Endothelial cell (in vitro differentiated cells): Measurements from ENCODE around the gene GNG12. TPM values are rescaled to one million over a fixed set of nuclear protein-coding genes. Genes with fewer than 3 reads are reported as not detected.

Experiments used
- DNase-seq: peaks from one replicate; pipeline ENCODE4 v3.0.0; 2021; ENCODE audit warnings: low spot score
- H3K27ac Mint-ChIP-seq: one replicate; pipeline ENCODE4 v1.8.0; 2021; ENCODE audit warnings: mixed read lengths, inconsistent platforms; ENCODE audit not compliant: unreplicated experiment
- H3K27me3 Mint-ChIP-seq: one replicate; pipeline ENCODE4 v1.8.0; 2021; ENCODE audit warnings: mild to moderate bottlenecking, moderate library complexity, mixed read lengths, inconsistent platforms; ENCODE audit not compliant: unreplicated experiment
- H3K36me3 Mint-ChIP-seq: one replicate; pipeline ENCODE4 v1.8.0; 2021; ENCODE audit warnings: mild to moderate bottlenecking, low read depth, mixed read lengths, inconsistent platforms; ENCODE audit not compliant: unreplicated experiment
- H3K4me1 Mint-ChIP-seq: one replicate; pipeline ENCODE4 v1.8.0; 2021; ENCODE audit warnings: mild to moderate bottlenecking, mixed read lengths, inconsistent platforms; ENCODE audit not compliant: unreplicated experiment
- H3K4me3 Mint-ChIP-seq: one replicate; pipeline ENCODE4 v1.8.0; 2021; ENCODE audit warnings: mild to moderate bottlenecking, mixed read lengths, inconsistent platforms; ENCODE audit not compliant: unreplicated experiment
- H3K9me3 Mint-ChIP-seq: one replicate; pipeline ENCODE4 v1.8.0; 2021; ENCODE audit warnings: mixed read lengths, inconsistent platforms; ENCODE audit not compliant: unreplicated experiment
- CTCF ChIP-seq: fragments of 200-600 bp; sonication (generic); IDR thresholded peaks from one replicate; pipeline ENCODE4 v1.5.0; 2021; ENCODE audit warnings: antibody characterized with exemption; ENCODE audit not compliant: unreplicated experiment
- total RNA-seq: library from RNA; stranded (reverse); fragmentation: NEBNext Ultra II Directional; extraction: Animal tissue kit (Norgen Biotek cat#: 25700); gene quantifications from one replicate; pipeline ENCODE4 v1.2.1, GENCODE V29; 2021; ENCODE audit not compliant: unreplicated experiment

Gene GNG12
- total RNA-seq, 1 donor from 2014 or later: 26.2 TPM

DNA sequence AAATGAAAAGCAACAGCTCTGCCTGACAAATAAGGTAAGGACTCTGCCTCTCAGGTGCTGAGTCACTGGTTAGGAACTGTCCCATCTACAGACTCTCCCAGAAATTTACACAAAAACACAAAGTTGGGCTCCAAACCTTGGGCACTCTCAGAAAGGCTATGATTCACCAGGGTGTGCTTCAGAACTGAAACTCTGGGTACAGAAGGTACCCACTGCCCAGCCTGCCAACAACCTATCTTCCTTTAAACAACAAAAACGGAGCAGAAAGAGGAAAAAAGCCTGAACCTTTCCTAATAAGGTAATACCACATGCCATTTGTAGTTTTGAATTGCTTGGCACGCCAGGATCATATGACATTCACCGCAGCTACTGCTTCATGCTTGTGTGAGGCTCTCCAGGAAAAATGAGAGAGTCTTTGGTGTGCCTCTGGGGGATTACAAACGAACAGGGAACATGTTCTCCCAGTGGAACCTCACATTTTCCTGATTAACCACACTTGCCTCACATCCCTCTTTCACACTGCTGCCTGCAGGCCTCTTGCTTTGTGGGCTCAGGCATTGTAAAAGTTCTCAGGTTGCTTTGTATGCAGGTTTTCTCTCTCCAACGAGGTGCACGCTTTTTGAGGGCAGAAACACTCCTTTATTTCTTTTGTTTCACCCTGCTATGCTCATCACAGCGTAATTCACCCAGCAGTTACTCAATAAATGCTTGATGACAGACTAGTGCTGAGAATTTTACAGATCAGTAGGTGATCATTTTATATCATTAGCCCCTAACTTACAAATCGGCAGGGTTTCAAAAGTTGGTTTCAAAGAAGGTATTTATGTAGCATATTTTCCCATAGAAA lies 83.2 kb downstream of the GNG12 start:
- DNase-seq: no peak
- H3K27me3 Mint-ChIP-seq: peaks cover 7% of the 10 kb centered on the region
- H3K4me1 Mint-ChIP-seq: peaks cover 37% of the 10 kb centered on the region
- no peaks in the 10 kb centered on the region for H3K36me3 Mint-ChIP-seq
- H3K27ac Mint-ChIP-seq: no peak overlapping the region
- no peak overlapping the region for H3K4me3 Mint-ChIP-seq
- H3K9me3 Mint-ChIP-seq: no peaks in the 10 kb centered on the region
- TF ChIP-seq CTCF: no peak

DNA sequence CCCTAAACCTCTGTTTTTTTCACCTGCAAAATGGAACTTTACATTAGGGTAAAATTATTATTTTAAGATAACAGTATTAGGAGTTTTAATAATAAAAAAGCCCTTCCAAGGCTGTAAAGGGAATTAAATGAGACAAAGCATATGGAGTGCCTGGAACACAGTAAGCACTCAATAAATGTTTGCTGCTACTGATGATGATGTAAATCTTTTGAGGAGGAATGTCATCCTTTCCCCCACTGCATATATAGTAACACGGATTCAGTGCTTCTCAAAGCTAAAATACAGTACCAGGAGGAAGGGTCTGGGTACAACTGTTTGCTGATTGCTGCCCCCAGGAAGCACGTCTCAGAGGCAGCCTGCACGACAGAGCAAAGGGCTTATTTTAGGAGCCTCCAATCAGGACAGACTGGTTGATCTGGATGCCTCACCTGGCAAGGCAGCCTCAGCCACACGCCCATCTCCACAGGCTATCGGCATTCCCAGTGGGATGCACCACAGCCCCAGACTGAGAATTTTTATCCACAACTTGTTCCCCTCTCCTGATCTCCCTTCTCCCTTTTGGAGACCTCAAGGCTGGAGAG lies 83.9 kb downstream of the GNG12 start:
- Mint-ChIP-seq H3K9me3 (no peaks in the 10 kb centered on the region), H3K27me3 (peaks cover 5% of the 10 kb centered on the region), H3K4me1 (peaks cover 30% of the 10 kb centered on the region), H3K4me3 (no peak overlapping the region), H3K36me3 (no peaks in the 10 kb centered on the region), H3K27ac (no peak overlapping the region)
- no peak for DNase-seq
- no peak for TF ChIP-seq CTCF

GRCh38 chr1:67748630-67749029 lies 84.6 kb downstream of the GNG12 start:
- H3K4me3 Mint-ChIP-seq: no peak overlapping the region
- no peaks in the 10 kb centered on the region for H3K9me3 Mint-ChIP-seq
- H3K4me1 Mint-ChIP-seq: peaks cover 26% of the 10 kb centered on the region
- H3K36me3 Mint-ChIP-seq: no peaks in the 10 kb centered on the region
- TF ChIP-seq CTCF: no peak
- H3K27ac Mint-ChIP-seq: no peak overlapping the region
- DNase-seq: no peak
- H3K27me3 Mint-ChIP-seq: no peaks in the 10 kb centered on the region

GRCh38 chr1:67747671-67748546 lies 85.4 kb downstream of the GNG12 start:
- H3K36me3 Mint-ChIP-seq: no peaks in the 10 kb centered on the region
- no peak overlapping the region for H3K27ac Mint-ChIP-seq
- no peak for DNase-seq
- no peak for TF ChIP-seq CTCF
- peaks cover 28% of the 10 kb centered on the region for H3K4me1 Mint-ChIP-seq
- no peak overlapping the region for H3K4me3 Mint-ChIP-seq
- no peaks in the 10 kb centered on the region for H3K27me3 Mint-ChIP-seq
- no peaks in the 10 kb centered on the region for H3K9me3 Mint-ChIP-seq
